HepG2 (cell line): Measurements from ENCODE around the gene LATS1. TPM values are rescaled to one million over a fixed set of nuclear protein-coding genes. Genes with fewer than 3 reads are reported as not detected.

Experiments used
- CAMTA2 ChIP-seq: sonication (generic); formaldehyde crosslinking; IDR thresholded peaks from 2 replicates; pipeline ENCODE4 v1.4.0; 2020; ENCODE audit warnings: mild to moderate bottlenecking, missing genetic modification reagents, borderline replicate concordance
- FLYWCH1 ChIP-seq: sonication (generic); formaldehyde crosslinking; IDR thresholded peaks from 2 replicates; pipeline ENCODE4 v1.8.1; 2023; ENCODE audit warnings: mild to moderate bottlenecking, missing genetic modification reagents
- HCFC1 ChIP-seq: fragments of 150-350 bp; IDR thresholded peaks from 2 replicates; pipeline ENCODE4 v1.6.1; 2014; ENCODE audit warnings: low read depth, low read length
- MED13 ChIP-seq: sonication (generic); formaldehyde crosslinking; IDR thresholded peaks from 2 replicates; pipeline ENCODE4 v1.5.0; 2020; ENCODE audit warnings: missing genetic modification reagents
- NFATC3 ChIP-seq: sonication (generic); formaldehyde crosslinking; IDR thresholded peaks from 2 replicates; pipeline ENCODE4 v1.5.1; 2020; ENCODE audit warnings: mild to moderate bottlenecking, missing genetic modification reagents
- PRMT3 ChIP-seq: sonication (generic); formaldehyde crosslinking; IDR thresholded peaks from 2 replicates; pipeline ENCODE4 v1.8.1; 2022; ENCODE audit warnings: low read depth, mild to moderate bottlenecking, moderate library complexity, missing genetic modification reagents, borderline replicate concordance
- TP53 ChIP-seq: sonication (generic); formaldehyde crosslinking; conservative IDR thresholded peaks from 2 replicates; pipeline ENCODE4 v1.4.0; 2020; ENCODE audit warnings: missing genetic modification reagents
- ZFP37 ChIP-seq: sonication (generic); formaldehyde crosslinking; IDR thresholded peaks from 2 replicates; pipeline ENCODE4 v1.4.0; 2020; ENCODE audit warnings: missing genetic modification reagents, borderline replicate concordance
- ZNF256 ChIP-seq: sonication (generic); formaldehyde crosslinking; conservative IDR thresholded peaks from 2 replicates; pipeline ENCODE4 v1.4.0; 2020; ENCODE audit warnings: missing genetic modification reagents
- ZNF329 ChIP-seq: sonication (generic); formaldehyde crosslinking; IDR thresholded peaks from 2 replicates; pipeline ENCODE4 v1.9.0; 2021; ENCODE audit warnings: low read depth, mild to moderate bottlenecking, missing genetic modification reagents
- ZNF430 ChIP-seq: sonication (generic); formaldehyde crosslinking; IDR thresholded peaks from 2 replicates; pipeline ENCODE4 v1.9.0; 2021; ENCODE audit warnings: mild to moderate bottlenecking, missing genetic modification reagents
- ZNF564 ChIP-seq: sonication (generic); formaldehyde crosslinking; IDR thresholded peaks from 2 replicates; pipeline ENCODE4 v1.8.1; 2023; ENCODE audit warnings: mild to moderate bottlenecking, missing genetic modification reagents
- ZNF616 ChIP-seq: sonication (generic); formaldehyde crosslinking; IDR thresholded peaks from 2 replicates; pipeline ENCODE4 v1.5.0; 2020; ENCODE audit warnings: low read depth, mild to moderate bottlenecking, missing genetic modification reagents
- ZNF660 ChIP-seq: sonication (generic); formaldehyde crosslinking; IDR thresholded peaks from 2 replicates; pipeline ENCODE4 v1.5.1; 2020; ENCODE audit warnings: mild to moderate bottlenecking, low read depth, missing genetic modification reagents, borderline replicate concordance
- ZNF891 ChIP-seq: sonication (generic); formaldehyde crosslinking; IDR thresholded peaks from 2 replicates; pipeline ENCODE4 v1.5.0; 2020; ENCODE audit warnings: mild to moderate bottlenecking, missing genetic modification reagents
- polyA plus RNA-seq, 8 experiments: library from polyadenylated mRNA; depleted of rRNA in 3 of 8; stranded (reverse) in 7 of 8; unstranded in 1 of 8; fragments of >200 nt; fragmentation: Illumina TruSeq in 4 of 8; extraction: Trizol in 4 of 8; gene quantifications; 2 replicates each; pipeline versions ENCODE4 v1.2.1 to v1.2.3, GENCODE V29; 2011 to 2016; ENCODE audit warnings: low read depth in 4 of 8, missing spikeins in 1 of 8, mixed read lengths in 1 of 8; ENCODE audit not compliant: insufficient read depth in 1 of 8
- total RNA-seq, 5 experiments: library from RNA; depleted of rRNA; stranded (reverse); fragments of >200 nt; fragmentation: Illumina TruSeq; extraction: Trizol; gene quantifications; 2 replicates each; pipeline ENCODE4 v1.2.3, GENCODE V29; 2016; ENCODE audit warnings: low read depth in 1 of 5
- TF ChIP-seq, protein P1 (sequence below): sonication (generic); formaldehyde crosslinking; IDR thresholded peaks from 2 replicates; pipeline ENCODE4 v1.5.1; 2020; ENCODE audit warnings: missing genetic modification reagents, mild to moderate bottlenecking, borderline replicate concordance
- TF ChIP-seq, protein P2 (sequence below): sonication (generic); formaldehyde crosslinking; IDR thresholded peaks from 2 replicates; pipeline ENCODE4 v1.8.1; 2023; ENCODE audit warnings: missing genetic modification reagents, inconsistent platforms, borderline replicate concordance
- TF ChIP-seq, protein P3 (sequence below): sonication (generic); formaldehyde crosslinking; IDR thresholded peaks from 2 replicates; pipeline ENCODE4 v1.8.1; 2022; ENCODE audit warnings: low read depth, mild to moderate bottlenecking, missing genetic modification reagents
- TF ChIP-seq, protein P4 (sequence below): sonication (generic); formaldehyde crosslinking; conservative IDR thresholded peaks from 2 replicates; pipeline ENCODE4 v1.8.0; 2022; ENCODE audit warnings: low read depth, missing genetic modification reagents
- TF ChIP-seq, protein P5 (sequence below): sonication (generic); formaldehyde crosslinking; IDR thresholded peaks from 2 replicates; pipeline ENCODE4 v1.5.0; 2020; ENCODE audit warnings: missing genetic modification reagents
- TF ChIP-seq, protein P6 (sequence below): sonication (generic); formaldehyde crosslinking; IDR thresholded peaks from 2 replicates; pipeline ENCODE4 v1.4.0; 2020; ENCODE audit warnings: mild to moderate bottlenecking, missing genetic modification reagents

Gene LATS1
- total and polyA plus RNA-seq, 2 of the 13 experiments (the other 11 are each of a cell fraction or from before 2014, with no cell fraction given) = 9.9 to 12.6 TPM

DNA sequence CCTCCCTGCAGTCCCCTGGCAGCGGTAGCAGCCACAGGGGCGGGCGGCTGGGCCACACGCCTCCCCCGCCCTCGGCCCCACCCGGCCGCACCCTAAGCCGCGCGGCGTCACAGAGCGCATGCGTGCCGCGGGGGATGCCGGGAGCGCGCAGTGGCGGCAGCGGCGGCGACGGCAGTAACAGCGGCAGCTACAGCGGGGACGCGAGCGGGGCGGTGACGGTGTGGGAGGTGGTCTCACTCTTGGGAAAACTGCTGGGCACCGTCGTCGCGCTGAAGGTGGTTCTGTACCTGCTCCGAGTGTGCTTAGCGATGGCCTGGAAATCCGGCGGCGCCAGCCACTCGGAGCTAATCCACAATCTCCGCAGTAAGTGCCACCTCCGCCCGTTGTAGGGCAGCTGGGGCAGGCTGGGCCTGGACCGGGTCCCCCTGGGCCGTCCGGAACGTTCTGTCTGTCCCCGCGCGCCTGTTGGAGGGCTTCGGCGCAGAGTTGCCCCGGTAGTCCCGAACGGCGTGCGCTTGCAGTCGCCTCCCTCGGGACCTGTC lies 31.8 kb upstream of the LATS1 start, which contains the start of gene PCMT1 (continued):
- TF ChIP-seq TP53 (CRISPR knock-in tag) = 0 out of 2 replicates have a peak, but pooled peaks have one; percentile 64
- no peak for TF ChIP-seq ZNF660 (CRISPR knock-in tag)
- no peak; the same call in 1 of the 2 replicates for TF ChIP-seq ZNF256
- TF ChIP-seq, protein P1, sequence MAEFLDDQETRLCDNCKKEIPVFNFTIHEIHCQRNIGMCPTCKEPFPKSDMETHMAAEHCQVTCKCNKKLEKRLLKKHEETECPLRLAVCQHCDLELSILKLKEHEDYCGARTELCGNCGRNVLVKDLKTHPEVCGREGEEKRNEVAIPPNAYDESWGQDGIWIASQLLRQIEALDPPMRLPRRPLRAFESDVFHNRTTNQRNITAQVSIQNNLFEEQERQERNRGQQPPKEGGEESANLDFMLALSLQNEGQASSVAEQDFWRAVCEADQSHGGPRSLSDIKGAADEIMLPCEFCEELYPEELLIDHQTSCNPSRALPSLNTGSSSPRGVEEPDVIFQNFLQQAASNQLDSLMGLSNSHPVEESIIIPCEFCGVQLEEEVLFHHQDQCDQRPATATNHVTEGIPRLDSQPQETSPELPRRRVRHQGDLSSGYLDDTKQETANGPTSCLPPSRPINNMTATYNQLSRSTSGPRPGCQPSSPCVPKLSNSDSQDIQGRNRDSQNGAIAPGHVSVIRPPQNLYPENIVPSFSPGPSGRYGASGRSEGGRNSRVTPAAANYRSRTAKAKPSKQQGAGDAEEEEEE (CRISPR knock-in tag) = no peak
- TF ChIP-seq, protein P2, sequence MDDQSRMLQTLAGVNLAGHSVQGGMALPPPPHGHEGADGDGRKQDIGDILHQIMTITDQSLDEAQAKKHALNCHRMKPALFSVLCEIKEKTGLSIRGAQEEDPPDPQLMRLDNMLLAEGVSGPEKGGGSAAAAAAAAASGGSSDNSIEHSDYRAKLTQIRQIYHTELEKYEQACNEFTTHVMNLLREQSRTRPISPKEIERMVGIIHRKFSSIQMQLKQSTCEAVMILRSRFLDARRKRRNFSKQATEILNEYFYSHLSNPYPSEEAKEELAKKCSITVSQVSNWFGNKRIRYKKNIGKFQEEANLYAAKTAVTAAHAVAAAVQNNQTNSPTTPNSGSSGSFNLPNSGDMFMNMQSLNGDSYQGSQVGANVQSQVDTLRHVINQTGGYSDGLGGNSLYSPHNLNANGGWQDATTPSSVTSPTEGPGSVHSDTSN (CRISPR knock-in tag) = peak; percentile 64; the same call in 1 of the 2 replicates
- TF ChIP-seq ZNF329 (CRISPR knock-in tag) = 0 out of 2 replicates have a peak, but pooled peaks have one; percentile 14
- peak; percentile 83 for TF ChIP-seq ZNF616 (CRISPR knock-in tag)
- peak; percentile 96; the same call in 1 of the 2 replicates for TF ChIP-seq CAMTA2 (CRISPR knock-in tag)
- TF ChIP-seq, protein P3, sequence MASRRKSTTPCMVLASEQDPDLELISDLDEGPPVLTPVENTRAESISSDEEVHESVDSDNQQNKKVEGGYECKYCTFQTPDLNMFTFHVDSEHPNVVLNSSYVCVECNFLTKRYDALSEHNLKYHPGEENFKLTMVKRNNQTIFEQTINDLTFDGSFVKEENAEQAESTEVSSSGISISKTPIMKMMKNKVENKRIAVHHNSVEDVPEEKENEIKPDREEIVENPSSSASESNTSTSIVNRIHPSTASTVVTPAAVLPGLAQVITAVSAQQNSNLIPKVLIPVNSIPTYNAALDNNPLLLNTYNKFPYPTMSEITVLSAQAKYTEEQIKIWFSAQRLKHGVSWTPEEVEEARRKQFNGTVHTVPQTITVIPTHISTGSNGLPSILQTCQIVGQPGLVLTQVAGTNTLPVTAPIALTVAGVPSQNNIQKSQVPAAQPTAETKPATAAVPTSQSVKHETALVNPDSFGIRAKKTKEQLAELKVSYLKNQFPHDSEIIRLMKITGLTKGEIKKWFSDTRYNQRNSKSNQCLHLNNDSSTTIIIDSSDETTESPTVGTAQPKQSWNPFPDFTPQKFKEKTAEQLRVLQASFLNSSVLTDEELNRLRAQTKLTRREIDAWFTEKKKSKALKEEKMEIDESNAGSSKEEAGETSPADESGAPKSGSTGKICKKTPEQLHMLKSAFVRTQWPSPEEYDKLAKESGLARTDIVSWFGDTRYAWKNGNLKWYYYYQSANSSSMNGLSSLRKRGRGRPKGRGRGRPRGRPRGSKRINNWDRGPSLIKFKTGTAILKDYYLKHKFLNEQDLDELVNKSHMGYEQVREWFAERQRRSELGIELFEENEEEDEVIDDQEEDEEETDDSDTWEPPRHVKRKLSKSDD (CRISPR knock-in tag) = no peak; the same call in 1 of the 2 replicates
- TF ChIP-seq ZFP37 = 0 out of 2 replicates have a peak, but pooled peaks have one; percentile 50
- TF ChIP-seq, protein P4, sequence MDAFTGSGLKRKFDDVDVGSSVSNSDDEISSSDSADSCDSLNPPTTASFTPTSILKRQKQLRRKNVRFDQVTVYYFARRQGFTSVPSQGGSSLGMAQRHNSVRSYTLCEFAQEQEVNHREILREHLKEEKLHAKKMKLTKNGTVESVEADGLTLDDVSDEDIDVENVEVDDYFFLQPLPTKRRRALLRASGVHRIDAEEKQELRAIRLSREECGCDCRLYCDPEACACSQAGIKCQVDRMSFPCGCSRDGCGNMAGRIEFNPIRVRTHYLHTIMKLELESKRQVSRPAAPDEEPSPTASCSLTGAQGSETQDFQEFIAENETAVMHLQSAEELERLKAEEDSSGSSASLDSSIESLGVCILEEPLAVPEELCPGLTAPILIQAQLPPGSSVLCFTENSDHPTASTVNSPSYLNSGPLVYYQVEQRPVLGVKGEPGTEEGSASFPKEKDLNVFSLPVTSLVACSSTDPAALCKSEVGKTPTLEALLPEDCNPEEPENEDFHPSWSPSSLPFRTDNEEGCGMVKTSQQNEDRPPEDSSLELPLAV (CRISPR knock-in tag) = no peak
- no peak for TF ChIP-seq ZNF564 (CRISPR knock-in tag)
- peak; percentile 23; the same call in 1 of the 2 replicates for TF ChIP-seq HCFC1
- peak; percentile 73; the same call in 1 of the 2 replicates for TF ChIP-seq MED13 (CRISPR knock-in tag)
- 0 out of 2 replicates have a peak, but pooled peaks have one; percentile 39 for TF ChIP-seq NFATC3 (CRISPR knock-in tag)
- TF ChIP-seq PRMT3 (CRISPR knock-in tag) = no peak
- no peak for TF ChIP-seq ZNF430 (CRISPR knock-in tag)
- peak; percentile 98 for TF ChIP-seq ZNF891
- TF ChIP-seq, protein P5, sequence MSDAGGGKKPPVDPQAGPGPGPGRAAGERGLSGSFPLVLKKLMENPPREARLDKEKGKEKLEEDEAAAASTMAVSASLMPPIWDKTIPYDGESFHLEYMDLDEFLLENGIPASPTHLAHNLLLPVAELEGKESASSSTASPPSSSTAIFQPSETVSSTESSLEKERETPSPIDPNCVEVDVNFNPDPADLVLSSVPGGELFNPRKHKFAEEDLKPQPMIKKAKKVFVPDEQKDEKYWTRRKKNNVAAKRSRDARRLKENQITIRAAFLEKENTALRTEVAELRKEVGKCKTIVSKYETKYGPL (CRISPR knock-in tag) = 0 out of 2 replicates have a peak, but pooled peaks have one; percentile 58
- TF ChIP-seq, protein P6, sequence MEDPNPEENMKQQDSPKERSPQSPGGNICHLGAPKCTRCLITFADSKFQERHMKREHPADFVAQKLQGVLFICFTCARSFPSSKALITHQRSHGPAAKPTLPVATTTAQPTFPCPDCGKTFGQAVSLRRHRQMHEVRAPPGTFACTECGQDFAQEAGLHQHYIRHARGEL (CRISPR knock-in tag) = 0 out of 2 replicates have a peak, but pooled peaks have one; percentile 72
- TF ChIP-seq FLYWCH1 (CRISPR knock-in tag) = 0 out of 2 replicates have a peak, but pooled peaks have one; percentile 18
